ENCODE measurements around the gene HSPA12B. TPM values are rescaled to one million over a fixed set of nuclear protein-coding genes. Genes with fewer than 3 reads are reported as not detected.

The HSPA12B gene
- total and polyA plus RNA-seq, 2 of the 13 experiments (the other 11 are each of a cell fraction or from before 2014, with no cell fraction given) = 0.01 TPM; not detected in 1

- WGBS (ENCODE audit: low lambda C conversion rate) = 96% methylated on average over 95 of the region's 95 CpGs
- Histone ChIP-seq H3K4me3 (replicated peaks in 1 of 3; ENCODE audit: insufficient read depth in 1 of 3, low read depth in 2 of 3, low read length in 3 of 3) (no peak overlapping the region), H3K9ac (ENCODE audit: insufficient read depth, low read depth, low read length) (no peak overlapping the region), H3K27me3 (ENCODE audit: control insufficient read depth in 1 of 2, insufficient read depth in 2 of 2, low read length in 2 of 2) (peaks cover 2 to 24% of the 10 kb centered on the region in 2 experiments; a peak in 4 of 5 replicates), H3K4me1 (ENCODE audit: insufficient read depth, low read length) (peaks cover 32% of the 10 kb centered on the region), H3K27ac (ENCODE audit: extremely low read length, insufficient read depth, low read length) (no peak overlapping the region), H3K4me2 (ENCODE audit: low read depth, low read length) (no peak overlapping the region), H3K79me2 (ENCODE audit: insufficient read depth, low read length) (no peaks in the 10 kb centered on the region), H2AFZ (ENCODE audit: low read length) (no peak overlapping the region), H4K20me1 (ENCODE audit: insufficient read depth, low read length) (no peaks in the 10 kb centered on the region), H3K36me3 (replicated peaks in 1 of 2; ENCODE audit: control insufficient read depth in 1 of 2, insufficient read depth in 2 of 2, low read length in 2 of 2) (peaks cover 13 to 17% of the 10 kb centered on the region in 2 experiments; a peak in 4 of 5 replicates), H3K9me3 (ENCODE audit: low read length) (no peaks in the 10 kb centered on the region)
- intact Hi-C loops (cut with micrococcal nuclease; ENCODE audit: unreplicated experiment) = loop anchor here (2.0 kb wide), 1 partner anchor 67 kb away; no protein-coding TSS in a partner anchor
- FAIRE-seq (no peak), DNase-seq (ENCODE audit: low spot score) (no peak), ATAC-seq (no peak)
- no TSS peak for BruUV-seq (replicated peaks)
- ChIA-PET CTCF (ENCODE audit: low intra/inter-chr PET ratio, low total read pairs) (interaction anchor here (1.5 to 1.7 kb wide), 2 partner anchors 66 to 75 kb away, joined by 6 read pairs; no protein-coding TSS in a partner anchor), POLR2A (interaction anchor here (2.8 kb wide), 1 partner anchor 16 kb away, joined by 11 read pairs; the partner anchor contains the start of gene ADISSP)
- in situ Hi-C loops (cut with HindIII; ENCODE audit: extremely low pct_ligation_motif_present, low pct_unique_long_range_greater_than_20kb) = no loop called here
- TF ChIP-seq GLI4 (CRISPR knock-in tag; IDR thresholded peaks at IDR 0.05; ENCODE audit: borderline replicate concordance) (no peak), CENPX (CRISPR knock-in tag; IDR thresholded peaks at IDR 0.05) (no peak), MAFK (conservative IDR thresholded peaks at IDR 0.05 in 1 of 2, IDR thresholded peaks at IDR 0.05 in 1 of 2; ENCODE audit: low read length in 2 of 2) (no peak), POLR2AphosphoS5 (IDR thresholded peaks at IDR 0.05; ENCODE audit: low read depth, low read length) (no peak), ZNF121 (CRISPR knock-in tag; IDR thresholded peaks at IDR 0.05) (no peak), RBFOX2 (IDR thresholded peaks at IDR 0.05; ENCODE audit: low read depth, low read length) (0 out of 2 replicates have a peak, but pooled peaks have one; percentile 23), ZNF768 (CRISPR knock-in tag; IDR thresholded peaks at IDR 0.05) (0 out of 2 replicates have a peak, but pooled peaks have one; percentile 13), HDAC1 (CRISPR knock-in tag; IDR thresholded peaks at IDR 0.05) (no peak), ZHX1 (CRISPR knock-in tag; IDR thresholded peaks at IDR 0.05; ENCODE audit: low read depth) (0 out of 2 replicates have a peak, but pooled peaks have one; percentile 60)
- TF ChIP-seq, protein P1, sequence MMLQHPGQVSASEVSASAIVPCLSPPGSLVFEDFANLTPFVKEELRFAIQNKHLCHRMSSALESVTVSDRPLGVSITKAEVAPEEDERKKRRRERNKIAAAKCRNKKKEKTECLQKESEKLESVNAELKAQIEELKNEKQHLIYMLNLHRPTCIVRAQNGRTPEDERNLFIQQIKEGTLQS (CRISPR knock-in tag; IDR thresholded peaks at IDR 0.05) = no peak
- TF ChIP-seq, protein P2, sequence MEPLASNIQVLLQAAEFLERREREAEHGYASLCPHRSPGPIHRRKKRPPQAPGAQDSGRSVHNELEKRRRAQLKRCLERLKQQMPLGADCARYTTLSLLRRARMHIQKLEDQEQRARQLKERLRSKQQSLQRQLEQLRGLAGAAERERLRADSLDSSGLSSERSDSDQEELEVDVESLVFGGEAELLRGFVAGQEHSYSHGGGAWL (CRISPR knock-in tag; IDR thresholded peaks at IDR 0.05) = no peak
- TF ChIP-seq, protein P3, sequence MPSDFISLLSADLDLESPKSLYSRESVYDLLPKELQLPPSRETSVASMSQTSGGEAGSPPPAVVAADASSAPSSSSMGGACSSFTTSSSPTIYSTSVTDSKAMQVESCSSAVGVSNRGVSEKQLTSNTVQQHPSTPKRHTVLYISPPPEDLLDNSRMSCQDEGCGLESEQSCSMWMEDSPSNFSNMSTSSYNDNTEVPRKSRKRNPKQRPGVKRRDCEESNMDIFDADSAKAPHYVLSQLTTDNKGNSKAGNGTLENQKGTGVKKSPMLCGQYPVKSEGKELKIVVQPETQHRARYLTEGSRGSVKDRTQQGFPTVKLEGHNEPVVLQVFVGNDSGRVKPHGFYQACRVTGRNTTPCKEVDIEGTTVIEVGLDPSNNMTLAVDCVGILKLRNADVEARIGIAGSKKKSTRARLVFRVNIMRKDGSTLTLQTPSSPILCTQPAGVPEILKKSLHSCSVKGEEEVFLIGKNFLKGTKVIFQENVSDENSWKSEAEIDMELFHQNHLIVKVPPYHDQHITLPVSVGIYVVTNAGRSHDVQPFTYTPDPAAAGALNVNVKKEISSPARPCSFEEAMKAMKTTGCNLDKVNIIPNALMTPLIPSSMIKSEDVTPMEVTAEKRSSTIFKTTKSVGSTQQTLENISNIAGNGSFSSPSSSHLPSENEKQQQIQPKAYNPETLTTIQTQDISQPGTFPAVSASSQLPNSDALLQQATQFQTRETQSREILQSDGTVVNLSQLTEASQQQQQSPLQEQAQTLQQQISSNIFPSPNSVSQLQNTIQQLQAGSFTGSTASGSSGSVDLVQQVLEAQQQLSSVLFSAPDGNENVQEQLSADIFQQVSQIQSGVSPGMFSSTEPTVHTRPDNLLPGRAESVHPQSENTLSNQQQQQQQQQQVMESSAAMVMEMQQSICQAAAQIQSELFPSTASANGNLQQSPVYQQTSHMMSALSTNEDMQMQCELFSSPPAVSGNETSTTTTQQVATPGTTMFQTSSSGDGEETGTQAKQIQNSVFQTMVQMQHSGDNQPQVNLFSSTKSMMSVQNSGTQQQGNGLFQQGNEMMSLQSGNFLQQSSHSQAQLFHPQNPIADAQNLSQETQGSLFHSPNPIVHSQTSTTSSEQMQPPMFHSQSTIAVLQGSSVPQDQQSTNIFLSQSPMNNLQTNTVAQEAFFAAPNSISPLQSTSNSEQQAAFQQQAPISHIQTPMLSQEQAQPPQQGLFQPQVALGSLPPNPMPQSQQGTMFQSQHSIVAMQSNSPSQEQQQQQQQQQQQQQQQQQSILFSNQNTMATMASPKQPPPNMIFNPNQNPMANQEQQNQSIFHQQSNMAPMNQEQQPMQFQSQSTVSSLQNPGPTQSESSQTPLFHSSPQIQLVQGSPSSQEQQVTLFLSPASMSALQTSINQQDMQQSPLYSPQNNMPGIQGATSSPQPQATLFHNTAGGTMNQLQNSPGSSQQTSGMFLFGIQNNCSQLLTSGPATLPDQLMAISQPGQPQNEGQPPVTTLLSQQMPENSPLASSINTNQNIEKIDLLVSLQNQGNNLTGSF (CRISPR knock-in tag; IDR thresholded peaks at IDR 0.05) = no peak
- TF ChIP-seq, protein P4, sequence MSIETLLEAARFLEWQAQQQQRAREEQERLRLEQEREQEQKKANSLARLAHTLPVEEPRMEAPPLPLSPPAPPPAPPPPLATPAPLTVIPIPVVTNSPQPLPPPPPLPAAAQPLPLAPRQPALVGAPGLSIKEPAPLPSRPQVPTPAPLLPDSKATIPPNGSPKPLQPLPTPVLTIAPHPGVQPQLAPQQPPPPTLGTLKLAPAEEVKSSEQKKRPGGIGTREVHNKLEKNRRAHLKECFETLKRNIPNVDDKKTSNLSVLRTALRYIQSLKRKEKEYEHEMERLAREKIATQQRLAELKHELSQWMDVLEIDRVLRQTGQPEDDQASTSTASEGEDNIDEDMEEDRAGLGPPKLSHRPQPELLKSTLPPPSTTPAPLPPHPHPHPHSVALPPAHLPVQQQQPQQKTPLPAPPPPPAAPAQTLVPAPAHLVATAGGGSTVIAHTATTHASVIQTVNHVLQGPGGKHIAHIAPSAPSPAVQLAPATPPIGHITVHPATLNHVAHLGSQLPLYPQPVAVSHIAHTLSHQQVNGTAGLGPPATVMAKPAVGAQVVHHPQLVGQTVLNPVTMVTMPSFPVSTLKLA (IDR thresholded peaks at IDR 0.05) = no peak
These were observed 19.3 kb downstream of the HSPA12B start for GRCh38 chr20:3751675-3752385.

Measured in HepG2 (cell line).